ENCODE results near the gene SRR.

DNA sequence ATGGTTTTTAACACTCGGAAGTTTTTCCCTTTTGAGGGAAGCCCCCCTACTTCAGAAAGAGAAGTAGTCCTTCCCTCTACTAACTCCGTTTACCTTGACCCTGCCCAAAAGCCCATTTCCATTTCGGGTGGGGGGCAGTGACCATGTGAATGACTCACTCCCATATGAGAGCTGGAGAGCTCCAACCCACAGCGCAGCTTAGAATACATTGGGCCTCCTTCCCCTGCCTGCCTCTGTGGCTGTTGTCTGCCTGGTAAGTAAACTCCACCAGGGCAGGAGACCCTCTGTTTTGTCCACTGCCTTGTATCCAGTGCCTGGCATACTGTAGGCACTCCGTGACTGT, 34.5 kb downstream of the SRR start:
- TF ChIP-seq, protein P1, sequence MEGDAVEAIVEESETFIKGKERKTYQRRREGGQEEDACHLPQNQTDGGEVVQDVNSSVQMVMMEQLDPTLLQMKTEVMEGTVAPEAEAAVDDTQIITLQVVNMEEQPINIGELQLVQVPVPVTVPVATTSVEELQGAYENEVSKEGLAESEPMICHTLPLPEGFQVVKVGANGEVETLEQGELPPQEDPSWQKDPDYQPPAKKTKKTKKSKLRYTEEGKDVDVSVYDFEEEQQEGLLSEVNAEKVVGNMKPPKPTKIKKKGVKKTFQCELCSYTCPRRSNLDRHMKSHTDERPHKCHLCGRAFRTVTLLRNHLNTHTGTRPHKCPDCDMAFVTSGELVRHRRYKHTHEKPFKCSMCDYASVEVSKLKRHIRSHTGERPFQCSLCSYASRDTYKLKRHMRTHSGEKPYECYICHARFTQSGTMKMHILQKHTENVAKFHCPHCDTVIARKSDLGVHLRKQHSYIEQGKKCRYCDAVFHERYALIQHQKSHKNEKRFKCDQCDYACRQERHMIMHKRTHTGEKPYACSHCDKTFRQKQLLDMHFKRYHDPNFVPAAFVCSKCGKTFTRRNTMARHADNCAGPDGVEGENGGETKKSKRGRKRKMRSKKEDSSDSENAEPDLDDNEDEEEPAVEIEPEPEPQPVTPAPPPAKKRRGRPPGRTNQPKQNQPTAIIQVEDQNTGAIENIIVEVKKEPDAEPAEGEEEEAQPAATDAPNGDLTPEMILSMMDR (IDR thresholded peaks at IDR 0.05; ENCODE audit: low read depth, low read length, missing input control): no peak
- TF ChIP-seq GABPA (IDR thresholded peaks at IDR 0.05 in 1 of 2, conservative IDR thresholded peaks at IDR 0.05 in 1 of 2): no peak
- TF ChIP-seq, protein P2, sequence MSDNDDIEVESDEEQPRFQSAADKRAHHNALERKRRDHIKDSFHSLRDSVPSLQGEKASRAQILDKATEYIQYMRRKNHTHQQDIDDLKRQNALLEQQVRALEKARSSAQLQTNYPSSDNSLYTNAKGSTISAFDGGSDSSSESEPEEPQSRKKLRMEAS (IDR thresholded peaks at IDR 0.05): no peak
- no peak for TF ChIP-seq JUND (IDR thresholded peaks at IDR 0.05)
- TF ChIP-seq FOXA2 (IDR thresholded peaks at IDR 0.05): no peak
